WTC11 (cell line): ENCODE data around the gene OR52E2. TPM values are rescaled to one million over a fixed set of nuclear protein-coding genes. Genes with fewer than 3 reads are reported as not detected.

Source experiments
- ATAC-seq: fragments of 200-7000 bp; cut with Tn5 transposase; 2 replicates; pipeline ENCODE4 v1.10.0; 2021; ENCODE audit warnings: mild to moderate bottlenecking, moderate library complexity
- CTCF ChIA-PET: fragments of 300-600 bp; sonication (Branson Sonifier 250); formaldehyde crosslinking; loops from one replicate; lab custom pipeline; 2021; ENCODE audit warnings: antibody characterized with exemption; lab: Charles Lee
- POLR2A ChIA-PET: fragments of 350-600 bp; sonication (Branson Sonifier 250); formaldehyde crosslinking; loops from one replicate; lab custom pipeline; 2021; ENCODE audit warnings: antibody characterized with exemption; lab: Charles Lee
- DNase-seq: peaks from one replicate; pipeline ENCODE4 v3.0.0; 2021; ENCODE audit warnings: low spot score
- H3K27ac Mint-ChIP-seq: 2 replicates; pipeline ENCODE4 v1.8.0; 2021; ENCODE audit warnings: mixed read lengths
- H3K27me3 Mint-ChIP-seq: 2 replicates; pipeline ENCODE4 v1.8.0; 2021; ENCODE audit warnings: low read depth, mild to moderate bottlenecking, moderate library complexity, mixed read lengths
- H3K36me3 Mint-ChIP-seq: 2 replicates; pipeline ENCODE4 v1.8.0; 2021; ENCODE audit warnings: mixed read lengths
- H3K4me1 Mint-ChIP-seq: 2 replicates; pipeline ENCODE4 v1.8.0; 2022; ENCODE audit warnings: mixed read lengths
- H3K4me3 Mint-ChIP-seq: 2 replicates; pipeline ENCODE4 v1.8.0; 2021; ENCODE audit warnings: mild to moderate bottlenecking, moderate library complexity, mixed read lengths
- H3K9me3 Mint-ChIP-seq: 2 replicates; pipeline ENCODE4 v1.8.0; 2021; ENCODE audit warnings: mixed read lengths
- ATF6 ChIP-seq: sonication (generic); formaldehyde crosslinking; IDR thresholded peaks from 2 replicates; pipeline ENCODE4 v1.8.1; 2023; ENCODE audit warnings: mild to moderate bottlenecking, missing genetic modification reagents
- CREM ChIP-seq: sonication (generic); formaldehyde crosslinking; IDR thresholded peaks from 2 replicates; pipeline ENCODE4 v1.8.1; 2022; ENCODE audit warnings: mild to moderate bottlenecking, missing genetic modification reagents, moderate library complexity
- ELF4 ChIP-seq: sonication (generic); formaldehyde crosslinking; IDR thresholded peaks from 2 replicates; pipeline ENCODE4 v1.8.1; 2022; ENCODE audit warnings: low read depth, mild to moderate bottlenecking, moderate library complexity, missing genetic modification reagents
- FOXK1 ChIP-seq: sonication (generic); formaldehyde crosslinking; IDR thresholded peaks from 2 replicates; pipeline ENCODE4 v1.8.0; 2022; ENCODE audit warnings: mild to moderate bottlenecking, moderate library complexity, missing genetic modification reagents
- GABPB1 ChIP-seq: sonication (generic); formaldehyde crosslinking; IDR thresholded peaks from 2 replicates; pipeline ENCODE4 v1.8.1; 2023; ENCODE audit warnings: mild to moderate bottlenecking, missing genetic modification reagents
- HMGA2 ChIP-seq: fragments of 250-450 bp; sonication (Bioruptor Pico); IDR thresholded peaks from 2 replicates; pipeline ENCODE4 v1.4.0; 2021; ENCODE audit warnings: mild to moderate bottlenecking, moderate library complexity
- HMGXB4 ChIP-seq: sonication (generic); formaldehyde crosslinking; IDR thresholded peaks from 2 replicates; pipeline ENCODE4 v1.8.1; 2023; ENCODE audit warnings: mild to moderate bottlenecking, moderate library complexity, missing genetic modification reagents
- JUN ChIP-seq: sonication (generic); formaldehyde crosslinking; IDR thresholded peaks from 2 replicates; pipeline ENCODE4 v1.8.0; 2023; ENCODE audit warnings: mild to moderate bottlenecking, missing genetic modification reagents
- MAX ChIP-seq: sonication (generic); formaldehyde crosslinking; IDR thresholded peaks from 2 replicates; pipeline ENCODE4 v1.8.0; 2022; ENCODE audit warnings: mild to moderate bottlenecking, missing genetic modification reagents
- MLX ChIP-seq: sonication (generic); formaldehyde crosslinking; IDR thresholded peaks from 2 replicates; pipeline ENCODE4 v1.8.1; 2023; ENCODE audit warnings: mild to moderate bottlenecking, missing genetic modification reagents, moderate library complexity
- PREB ChIP-seq: sonication (generic); formaldehyde crosslinking; IDR thresholded peaks from 2 replicates; pipeline ENCODE4 v1.8.1; 2022; ENCODE audit warnings: mild to moderate bottlenecking, missing genetic modification reagents, moderate library complexity, borderline replicate concordance
- PRRX2 ChIP-seq: fragments of 250-450 bp; sonication (Bioruptor Pico); IDR thresholded peaks from 2 replicates; pipeline ENCODE4 v1.8.0; 2021; ENCODE audit warnings: mild to moderate bottlenecking
- RELA ChIP-seq: sonication (generic); formaldehyde crosslinking; IDR thresholded peaks from 2 replicates; pipeline ENCODE4 v1.8.1; 2022; ENCODE audit warnings: missing genetic modification reagents, mild to moderate bottlenecking, borderline replicate concordance
- RORB ChIP-seq: fragments of 250-450 bp; sonication (Bioruptor Pico); IDR thresholded peaks from 2 replicates; pipeline ENCODE4 v1.9.0; 2021; ENCODE audit warnings: mild to moderate bottlenecking
- SMAD4 ChIP-seq: sonication (generic); formaldehyde crosslinking; IDR thresholded peaks from 2 replicates; pipeline ENCODE4 v1.8.0; 2022; ENCODE audit warnings: mild to moderate bottlenecking, missing genetic modification reagents
- STAT6 ChIP-seq: sonication (generic); formaldehyde crosslinking; conservative IDR thresholded peaks from 2 replicates; pipeline ENCODE4 v1.8.1; 2023; ENCODE audit warnings: mild to moderate bottlenecking, low read depth, missing genetic modification reagents, moderate library complexity
- ZBTB21 ChIP-seq: sonication (generic); formaldehyde crosslinking; IDR thresholded peaks from 2 replicates; pipeline ENCODE4 v1.8.1; 2023; ENCODE audit warnings: mild to moderate bottlenecking, missing genetic modification reagents, borderline replicate concordance
- ZMAT4 ChIP-seq: fragments of 250-450 bp; sonication (Bioruptor Pico); IDR thresholded peaks from 2 replicates; pipeline ENCODE4 v1.9.0; 2021; ENCODE audit warnings: mild to moderate bottlenecking
- ZNF281 ChIP-seq: sonication (generic); formaldehyde crosslinking; IDR thresholded peaks from 2 replicates; pipeline ENCODE4 v1.8.0; 2023; ENCODE audit warnings: mild to moderate bottlenecking, missing genetic modification reagents
- ZNF423 ChIP-seq: fragments of 250-450 bp; sonication (Bioruptor Pico); IDR thresholded peaks from 2 replicates; pipeline ENCODE4 v2.1.2; 2022; ENCODE audit warnings: mild to moderate bottlenecking, moderate library complexity
- total RNA-seq: library from RNA; stranded (reverse); gene quantifications from 3 replicates; pipeline ENCODE4 v1.2.3, GENCODE V29; 2021

The OR52E2 gene
- total RNA-seq, 1 experiment from 2014 or later, result not detected

- TF ChIP-seq HMGXB4 (CRISPR knock-in tag), result no peak
- peaks cover 4% of the 10 kb centered on the region; the same call in 1 of the 2 replicates for H3K36me3 Mint-ChIP-seq
- H3K4me3 Mint-ChIP-seq, result no peak overlapping the region
- ATAC-seq (no peak), DNase-seq (no peak)
- H3K27me3 Mint-ChIP-seq, result no peaks in the 10 kb centered on the region; the same call in none of the 2 replicates
- H3K4me1 Mint-ChIP-seq, result no peaks in the 10 kb centered on the region
- CTCF ChIA-PET, result no interaction called here
- POLR2A ChIA-PET, result no interaction called here
- no peak overlapping the region for H3K27ac Mint-ChIP-seq
- H3K9me3 Mint-ChIP-seq, result peaks cover 37% of the 10 kb centered on the region
Observed at GRCh38 chr11:5021996-5022395, 37.4 kb downstream of the OR52E2 start.

- Mint-ChIP-seq H3K27ac (no peak overlapping the region), H3K9me3 (peaks cover 6% of the 10 kb centered on the region; the same call in 1 of the 2 replicates)
- ChIA-PET POLR2A (no interaction called here), CTCF (interaction anchor here (0.7 kb wide), 1 partner anchor 385 kb away, joined by 3 read pairs; no protein-coding TSS in a partner anchor)
- TF ChIP-seq ATF6 (CRISPR knock-in tag) (no peak), STAT6 (CRISPR knock-in tag) (no peak), SMAD4 (CRISPR knock-in tag) (no peak)
- TF ChIP-seq, all 79 proteins: peak for 0
- DNase-seq, result no peak
- Mint-ChIP-seq H3K27me3 (no peaks in the 10 kb centered on the region; the same call in 1 of the 2 replicates), H3K4me3 (no peak overlapping the region), H3K4me1 (no peaks in the 10 kb centered on the region), H3K36me3 (no peaks in the 10 kb centered on the region)
- ATAC-seq, result no peak
Observed at GRCh38 chr11:5013012-5013411, 46.4 kb downstream of the OR52E2 start.

- ATAC-seq (no peak), DNase-seq (no peak)
- POLR2A ChIA-PET, result no interaction called here
- H3K36me3 Mint-ChIP-seq, result no peaks in the 10 kb centered on the region
- H3K27me3 Mint-ChIP-seq, result no peaks in the 10 kb centered on the region; the same call in 1 of the 2 replicates
- H3K4me3 Mint-ChIP-seq, result no peak overlapping the region
- H3K9me3 Mint-ChIP-seq, result peaks cover 6% of the 10 kb centered on the region; the same call in 1 of the 2 replicates
- CTCF ChIA-PET, result interaction anchor here (0.6 to 1.0 kb wide), 5 partner anchors 38 to 374 kb away, joined by 3 to 6 read pairs (median 3); partner anchors contain the start of gene OR51D1
- no peaks in the 10 kb centered on the region for H3K4me1 Mint-ChIP-seq
- no peak overlapping the region for H3K27ac Mint-ChIP-seq
- no peak for TF ChIP-seq HMGA2 (CRISPR knock-in tag)
- no peak for TF ChIP-seq ZMAT4 (CRISPR knock-in tag)
- no peak for TF ChIP-seq JUN (CRISPR knock-in tag)
- TF ChIP-seq MLX (CRISPR knock-in tag), result no peak
- TF ChIP-seq ZBTB21 (CRISPR knock-in tag), result no peak
- no peak for TF ChIP-seq RELA
- no peak for TF ChIP-seq CREM (CRISPR knock-in tag)
- TF ChIP-seq GABPB1 (CRISPR knock-in tag), result no peak
- no peak for TF ChIP-seq MAX (CRISPR knock-in tag)
- no peak for TF ChIP-seq ZNF423 (CRISPR knock-in tag)
- no peak for TF ChIP-seq ZNF281 (CRISPR knock-in tag)
- no peak for TF ChIP-seq RORB (CRISPR knock-in tag)
- no peak for TF ChIP-seq ELF4
- TF ChIP-seq PRRX2 (CRISPR knock-in tag), result no peak
- no peak for TF ChIP-seq SMAD4 (CRISPR knock-in tag)
- no peak for TF ChIP-seq FOXK1 (CRISPR knock-in tag)
- no peak for TF ChIP-seq PREB
Observed at GRCh38 chr11:5011254-5011653, 48.2 kb downstream of the OR52E2 start.
